ENCODE results near the gene LAMA5. TPM values are rescaled to one million over a fixed set of nuclear protein-coding genes. Genes with fewer than 3 reads are reported as not detected.

Gene LAMA5
- polyA plus RNA-seq, 1 of the 3 experiments (the other 2 are of a cell fraction) = 27.2 TPM

DNA sequence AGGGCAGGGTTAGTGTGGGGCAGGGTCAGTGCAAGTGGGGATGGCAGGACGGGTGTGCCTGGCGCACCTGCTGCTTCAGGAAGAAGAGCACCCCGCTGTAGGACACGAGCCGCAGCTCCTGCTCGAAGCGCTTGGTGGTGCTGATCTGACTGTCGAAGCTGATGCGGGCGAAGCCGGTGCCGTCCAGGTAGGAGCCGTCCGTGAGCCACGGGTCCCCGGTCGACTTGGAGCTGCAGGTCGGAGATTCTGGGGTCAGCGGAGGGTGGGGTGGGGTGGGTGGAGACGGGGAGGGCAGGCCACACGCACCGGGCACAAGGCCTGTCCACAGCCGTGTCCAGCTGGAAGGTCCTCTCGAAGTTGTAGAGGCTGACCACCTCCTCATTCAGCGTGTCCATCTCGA, 54.1 kb downstream of the LAMA5 start:
- Histone ChIP-seq H4K20me1 (ENCODE audit: insufficient read depth) (0 out of 2 replicates have a peak, but pooled peaks cover 8% of the 10 kb centered on the region), H3K9me3 (no peaks in the 10 kb centered on the region), H3F3A (replicated peaks; ENCODE audit: insufficient read depth) (peaks cover 12% of the 10 kb centered on the region), H3K4me2 (no peak overlapping the region), H3K27me3 (ENCODE audit: insufficient read depth) (no peaks in the 10 kb centered on the region), H3K9ac (no peak overlapping the region), H3K27ac (ENCODE audit: low read depth in 2 of 2, low read length in 1 of 2) (no peak overlapping the region), H2AFZ (ENCODE audit: low read depth) (no peak overlapping the region), H3K4me3 (ENCODE audit: low read depth in 2 of 2, low read length in 1 of 2) (no peak overlapping the region), H3K9me2 (no peaks in the 10 kb centered on the region), H3K79me2 (ENCODE audit: insufficient read depth) (no peaks in the 10 kb centered on the region), H3K36me3 (replicated peaks in 1 of 2; ENCODE audit: control insufficient read depth in 1 of 2, insufficient read depth in 2 of 2, low read length in 1 of 2) (peaks cover 0 to 88% of the 10 kb centered on the region in 2 experiments), H3K4me1 (ENCODE audit: control insufficient read depth in 1 of 2, insufficient read depth in 2 of 2, low read depth in 1 of 2, low read length in 1 of 2) (no peaks in the 10 kb centered on the region)
- DNase-seq = no peak
- CTCF ChIA-PET = interaction anchor here (1.1 to 1.2 kb wide), 2 partner anchors 69 to 70 kb away, joined by 3 to 4 read pairs; no protein-coding TSS in a partner anchor
- POLR2A ChIA-PET = no interaction called here
- TF ChIP-seq RFX5 (IDR thresholded peaks at IDR 0.05; ENCODE audit: low read length) (no peak), NFIC (IDR thresholded peaks at IDR 0.05; ENCODE audit: borderline replicate concordance) (no peak), RCOR1 (IDR thresholded peaks at IDR 0.05; ENCODE audit: low read length) (no peak), TCF12 (IDR thresholded peaks at IDR 0.05) (no peak), GATA2 (CRISPR knock-in tag; IDR thresholded peaks at IDR 0.05) (no peak), MEF2A (IDR thresholded peaks at IDR 0.05; ENCODE audit: borderline replicate concordance, low read depth) (no peak), MXI1 (IDR thresholded peaks at IDR 0.05; ENCODE audit: low read depth, low read length) (no peak), EZH2phosphoT487 (IDR thresholded peaks at IDR 0.05; ENCODE audit: borderline replicate concordance, low read depth) (no peak), YY1 (IDR thresholded peaks at IDR 0.05; ENCODE audit: low read depth) (no peak), ELF1 (IDR thresholded peaks at IDR 0.05) (no peak), POLR2AphosphoS5 (IDR thresholded peaks at IDR 0.05; ENCODE audit: low read depth, low read length) (no peak), NRF1 (IDR thresholded peaks at IDR 0.05; ENCODE audit: low read depth, low read length) (no peak), SIN3A (IDR thresholded peaks at IDR 0.05; ENCODE audit: borderline replicate concordance, low read depth, low read length) (no peak), JUND (IDR thresholded peaks at IDR 0.05) (no peak), TAF1 (IDR thresholded peaks at IDR 0.05; ENCODE audit: borderline replicate concordance, low read depth, low read length) (no peak), FOXM1 (IDR thresholded peaks at IDR 0.05; ENCODE audit: low read depth) (no peak)
- TF ChIP-seq, protein P1, sequence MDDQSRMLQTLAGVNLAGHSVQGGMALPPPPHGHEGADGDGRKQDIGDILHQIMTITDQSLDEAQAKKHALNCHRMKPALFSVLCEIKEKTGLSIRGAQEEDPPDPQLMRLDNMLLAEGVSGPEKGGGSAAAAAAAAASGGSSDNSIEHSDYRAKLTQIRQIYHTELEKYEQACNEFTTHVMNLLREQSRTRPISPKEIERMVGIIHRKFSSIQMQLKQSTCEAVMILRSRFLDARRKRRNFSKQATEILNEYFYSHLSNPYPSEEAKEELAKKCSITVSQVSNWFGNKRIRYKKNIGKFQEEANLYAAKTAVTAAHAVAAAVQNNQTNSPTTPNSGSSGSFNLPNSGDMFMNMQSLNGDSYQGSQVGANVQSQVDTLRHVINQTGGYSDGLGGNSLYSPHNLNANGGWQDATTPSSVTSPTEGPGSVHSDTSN (IDR thresholded peaks at IDR 0.05) = no peak
- TF ChIP-seq, protein P2, sequence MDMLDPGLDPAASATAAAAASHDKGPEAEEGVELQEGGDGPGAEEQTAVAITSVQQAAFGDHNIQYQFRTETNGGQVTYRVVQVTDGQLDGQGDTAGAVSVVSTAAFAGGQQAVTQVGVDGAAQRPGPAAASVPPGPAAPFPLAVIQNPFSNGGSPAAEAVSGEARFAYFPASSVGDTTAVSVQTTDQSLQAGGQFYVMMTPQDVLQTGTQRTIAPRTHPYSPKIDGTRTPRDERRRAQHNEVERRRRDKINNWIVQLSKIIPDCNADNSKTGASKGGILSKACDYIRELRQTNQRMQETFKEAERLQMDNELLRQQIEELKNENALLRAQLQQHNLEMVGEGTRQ (IDR thresholded peaks at IDR 0.05; ENCODE audit: borderline replicate concordance, low read depth, low read length) = no peak
- TF ChIP-seq, protein P3, sequence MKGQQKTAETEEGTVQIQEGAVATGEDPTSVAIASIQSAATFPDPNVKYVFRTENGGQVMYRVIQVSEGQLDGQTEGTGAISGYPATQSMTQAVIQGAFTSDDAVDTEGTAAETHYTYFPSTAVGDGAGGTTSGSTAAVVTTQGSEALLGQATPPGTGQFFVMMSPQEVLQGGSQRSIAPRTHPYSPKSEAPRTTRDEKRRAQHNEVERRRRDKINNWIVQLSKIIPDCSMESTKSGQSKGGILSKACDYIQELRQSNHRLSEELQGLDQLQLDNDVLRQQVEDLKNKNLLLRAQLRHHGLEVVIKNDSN (IDR thresholded peaks at IDR 0.05; ENCODE audit: borderline replicate concordance, low read depth) = no peak
- TF ChIP-seq, protein P4, sequence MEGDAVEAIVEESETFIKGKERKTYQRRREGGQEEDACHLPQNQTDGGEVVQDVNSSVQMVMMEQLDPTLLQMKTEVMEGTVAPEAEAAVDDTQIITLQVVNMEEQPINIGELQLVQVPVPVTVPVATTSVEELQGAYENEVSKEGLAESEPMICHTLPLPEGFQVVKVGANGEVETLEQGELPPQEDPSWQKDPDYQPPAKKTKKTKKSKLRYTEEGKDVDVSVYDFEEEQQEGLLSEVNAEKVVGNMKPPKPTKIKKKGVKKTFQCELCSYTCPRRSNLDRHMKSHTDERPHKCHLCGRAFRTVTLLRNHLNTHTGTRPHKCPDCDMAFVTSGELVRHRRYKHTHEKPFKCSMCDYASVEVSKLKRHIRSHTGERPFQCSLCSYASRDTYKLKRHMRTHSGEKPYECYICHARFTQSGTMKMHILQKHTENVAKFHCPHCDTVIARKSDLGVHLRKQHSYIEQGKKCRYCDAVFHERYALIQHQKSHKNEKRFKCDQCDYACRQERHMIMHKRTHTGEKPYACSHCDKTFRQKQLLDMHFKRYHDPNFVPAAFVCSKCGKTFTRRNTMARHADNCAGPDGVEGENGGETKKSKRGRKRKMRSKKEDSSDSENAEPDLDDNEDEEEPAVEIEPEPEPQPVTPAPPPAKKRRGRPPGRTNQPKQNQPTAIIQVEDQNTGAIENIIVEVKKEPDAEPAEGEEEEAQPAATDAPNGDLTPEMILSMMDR (IDR thresholded peaks at IDR 0.05) = no peak
- 87% methylated on average over 14 of the region's 26 CpGs for WGBS (ENCODE audit: low lambda C conversion rate)
